ENCODE results near the gene UPK3BL1.
"Not testable (repeated sequence)": the region's sequence is repeated elsewhere in the genome, so short reads cannot be mapped to it uniquely, and the experiment has no call there.

GRCh38 chr7:102615930-102616329 is 26.7 kb downstream of the UPK3BL1 start:
- not testable (repeated sequence) for TF ChIP-seq POLR2A (IDR thresholded peaks at IDR 0.05; ENCODE audit: low read depth, low read length); TAF1 (IDR thresholded peaks at IDR 0.05; ENCODE audit: borderline replicate concordance, low read depth, low read length); POLR2AphosphoS5 (IDR thresholded peaks at IDR 0.05; ENCODE audit: low read depth, low read length)

Data from GM12892 (cell line).